GM13977 (cell line): Measurements from ENCODE around the gene SELENOF.
"Not testable (repeated sequence)": the region's sequence is repeated elsewhere in the genome, so short reads cannot be mapped to it uniquely, and the experiment has no call there.

ENCODE experiments used
- DNase-seq: peaks from one replicate; pipeline ENCODE4 v3.0.0; 2012; ENCODE audit warnings: low spot score
- CTCF ChIP-seq: IDR thresholded peaks from 2 replicates; pipeline ENCODE4 v1.5.1; 2012; ENCODE audit warnings: mild to moderate bottlenecking, control low read depth; ENCODE audit not compliant: insufficient read depth; ENCODE audit errors: extremely low read depth, missing control alignments
- in situ Hi-C: fragments of 300-500 bp; cut with MboI; formaldehyde crosslinking; loops from one replicate; pipeline ENCODE4 v1.12.0; 2022; ENCODE audit warnings: low sequenced_read_pairs, low pct_unique_long_range_greater_than_20kb, mixed read lengths, inconsistent platforms; ENCODE audit not compliant: unreplicated experiment

The SELENOF gene

GRCh38 chr1:86888327-86888726, 25.6 kb downstream of the SELENOF start:
- in situ Hi-C loops, result no loop called here
- DNase-seq, result no peak
- no peak for TF ChIP-seq CTCF

DNA sequence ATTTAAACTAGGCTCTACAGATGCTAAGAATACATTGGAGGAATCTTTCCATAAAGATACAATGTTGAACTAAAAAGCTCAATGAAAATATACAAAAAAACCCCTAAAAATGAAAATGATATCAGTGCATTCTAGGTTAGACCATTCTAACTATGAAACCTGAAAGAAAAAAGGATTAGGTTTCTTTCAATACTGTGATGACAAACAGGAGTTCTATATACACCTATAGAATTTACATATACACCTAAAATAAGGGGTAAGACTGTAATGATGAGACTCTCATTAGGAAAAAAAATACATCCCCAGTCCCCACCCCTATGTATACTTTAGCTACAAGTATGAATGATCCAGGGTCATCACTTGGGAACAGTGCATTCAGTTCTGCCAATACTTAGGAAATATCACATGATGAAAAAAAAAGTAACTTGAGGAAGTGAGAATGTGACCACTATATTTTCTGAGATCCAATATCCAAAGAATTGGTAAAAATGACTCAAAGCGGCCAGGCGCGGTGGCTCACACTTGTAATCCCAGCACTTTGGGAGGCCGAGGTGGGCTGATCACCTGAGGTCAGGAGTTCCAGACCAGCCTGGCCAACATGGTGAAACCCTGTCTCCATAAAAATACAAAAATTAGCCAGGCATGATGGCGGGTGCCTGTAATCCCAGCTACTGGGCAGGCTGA, 26.3 kb downstream of the SELENOF start:
- TF ChIP-seq CTCF, result no peak
- in situ Hi-C loops, result no loop called here
- no peak for DNase-seq

- no peak for TF ChIP-seq CTCF
- no peak for DNase-seq
- in situ Hi-C loops, result no loop called here
Measured at GRCh38 chr1:86875722-86876121, 38.2 kb downstream of the SELENOF start.

GRCh38 chr1:86872086-86872485, 41.8 kb downstream of the SELENOF start:
- DNase-seq, result no peak
- TF ChIP-seq CTCF, result no peak
- in situ Hi-C loops, result no loop called here

DNA sequence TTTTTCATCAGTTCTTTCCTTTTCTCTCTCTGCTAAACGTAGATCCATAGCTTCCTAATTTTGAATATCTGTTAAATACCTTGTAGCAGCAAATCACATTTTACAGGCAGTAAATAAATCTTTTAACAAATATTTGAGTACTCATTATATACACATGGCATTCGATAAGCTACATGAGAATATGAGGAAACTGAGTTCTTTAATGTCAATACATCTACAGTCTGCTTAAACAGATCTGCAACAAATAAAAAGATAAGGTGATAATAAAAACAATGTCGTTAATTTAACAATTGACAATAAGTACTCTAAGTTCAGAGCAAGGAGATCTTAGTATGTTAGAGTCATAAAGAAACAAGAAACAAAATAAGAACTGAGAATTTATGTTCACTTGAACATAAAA, 42.9 kb downstream of the SELENOF start:
- no peak for DNase-seq
- in situ Hi-C loops, result no loop called here
- TF ChIP-seq CTCF, result no peak

DNA sequence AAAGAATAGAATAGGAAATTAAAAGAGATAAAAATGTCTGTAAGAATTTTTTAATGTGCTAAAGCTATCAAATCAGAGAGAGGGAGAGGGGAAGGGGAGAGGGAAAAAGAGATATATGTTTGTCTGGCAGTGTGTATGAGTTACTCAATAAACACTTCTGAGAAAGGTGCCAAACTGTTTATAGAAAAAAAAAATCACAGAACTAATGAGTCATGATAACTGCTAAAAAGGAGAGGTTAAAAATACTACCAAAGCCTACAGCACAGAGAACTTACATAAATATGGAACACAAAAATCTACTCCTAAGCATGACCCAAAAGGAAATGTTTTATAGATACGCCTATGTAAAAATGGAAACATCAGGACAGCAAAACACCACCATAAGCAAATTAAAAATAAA, 45.4 kb downstream of the SELENOF start:
- no peak for TF ChIP-seq CTCF
- in situ Hi-C loops, result no loop called here
- no peak for DNase-seq

- DNase-seq, in situ Hi-C loops: not testable (repeated sequence)
Measured at GRCh38 chr1:86867278-86867677, 46.6 kb downstream of the SELENOF start.
